ENCODE measurements around the gene OR2W1.

Gene OR2W1

GRCh38 chr6:28995093-28995650, 49.8 kb downstream of the OR2W1 start:
- Histone ChIP-seq H3K4me1 (ENCODE audit: control insufficient read depth, low read depth, low read length) (no peaks in the 10 kb centered on the region), H3K36me3 (ENCODE audit: control insufficient read depth, low read depth, low read length) (peaks cover 5% of the 10 kb centered on the region), H3K9ac (ENCODE audit: low read length) (no peak overlapping the region), H3K9me3 (ENCODE audit: control insufficient read depth, low read depth, low read length) (peaks cover 3% of the 10 kb centered on the region), H3K27me3 (ENCODE audit: control insufficient read depth, insufficient read depth, low read length) (no peaks in the 10 kb centered on the region), H3K27ac (ENCODE audit: low read length) (no peak overlapping the region), H3K4me3 (ENCODE audit: low read length) (no peak overlapping the region)

Measured in iPS-18a (cell line).